Fibroblast of lung (primary cell): ENCODE measurements around the gene ZFAND2B. TPM values are rescaled to one million over a fixed set of nuclear protein-coding genes. Genes with fewer than 3 reads are reported as not detected.
A peak's percentile ranks its signal among the peaks of the same experiment; 100 is the strongest.

Experiments used
- DNase-seq, 2 donors: peaks; one replicate each; pipeline versions ENCODE4 v3.0.0 to v3.0.0-alpha.2; 2010; ENCODE audit warnings: low read depth in 2 of 2
- H2AFZ ChIP-seq: 2 replicates; pipeline ENCODE4 v1.5.1; 2012; ENCODE audit warnings: low read length, control low read depth, inconsistent platforms
- H3K27ac ChIP-seq: 2 replicates; pipeline ENCODE4 v1.5.1; 2011; ENCODE audit warnings: low read length, control low read depth; ENCODE audit not compliant: insufficient read depth
- H3K27me3 ChIP-seq: 2 replicates; pipeline ENCODE4 v1.5.1; 2011; ENCODE audit warnings: mild to moderate bottlenecking, low read length; ENCODE audit not compliant: control insufficient read depth, insufficient read depth
- H3K36me3 ChIP-seq: 2 replicates; pipeline ENCODE4 v1.5.1; 2011; ENCODE audit warnings: low read length; ENCODE audit not compliant: control insufficient read depth, insufficient read depth
- H3K4me1 ChIP-seq: 2 replicates; pipeline ENCODE4 v1.5.1; 2011; ENCODE audit warnings: low read length; ENCODE audit not compliant: control insufficient read depth, insufficient read depth; ENCODE audit errors: extremely low read depth
- H3K4me2 ChIP-seq: 2 replicates; pipeline ENCODE4 v1.5.1; 2011; ENCODE audit warnings: low read length, control low read depth; ENCODE audit not compliant: insufficient read depth; ENCODE audit errors: extremely low read depth
- H3K4me3 ChIP-seq, 4 experiments: fragments of 200-600 bp in 1 of 4; sonication (generic) in 1 of 4; replicated peaks in 1 of 4; 2 replicates each; pipeline ENCODE4 v1.5.1; 2011 to 2016; ENCODE audit warnings: low read length in 4 of 4, low read depth in 3 of 4, mild to moderate bottlenecking in 3 of 4, control low read depth in 2 of 4, inconsistent platforms in 1 of 4, mixed read lengths in 1 of 4; ENCODE audit not compliant: insufficient read depth in 1 of 4; ENCODE audit errors: control extremely low read depth in 1 of 4
- H3K79me2 ChIP-seq: 2 replicates; pipeline ENCODE4 v1.5.1; 2012; ENCODE audit warnings: mild to moderate bottlenecking, low read length, inconsistent platforms; ENCODE audit not compliant: control insufficient read depth, insufficient read depth
- H3K9ac ChIP-seq: 2 replicates; pipeline ENCODE4 v1.5.1; 2011; ENCODE audit warnings: mild to moderate bottlenecking, low read length, control low read depth; ENCODE audit not compliant: insufficient read depth
- H3K9me3 ChIP-seq: 2 replicates; pipeline ENCODE4 v1.5.1; 2012; ENCODE audit warnings: low read depth, low read length; ENCODE audit not compliant: control insufficient read depth, insufficient read depth
- H4K20me1 ChIP-seq: 2 replicates; pipeline ENCODE4 v1.5.1; 2011; ENCODE audit warnings: low read length; ENCODE audit not compliant: control insufficient read depth, insufficient read depth; ENCODE audit errors: extremely low read depth
- CTCF ChIP-seq, 2 donors: IDR thresholded peaks in 1 of 2; conservative IDR thresholded peaks in 1 of 2; 1 replicate in 1 of 2; 2 replicates in 1 of 2; pipeline ENCODE4 v1.5.1; 2011 to 2012; ENCODE audit warnings: low read length in 2 of 2, control low read depth in 1 of 2, inconsistent platforms in 1 of 2, low read depth in 1 of 2, mild to moderate bottlenecking in 1 of 2
- EZH2 ChIP-seq: IDR thresholded peaks from 2 replicates; pipeline ENCODE4 v1.5.1; 2012; ENCODE audit warnings: low read length, control low read depth, mild to moderate bottlenecking; ENCODE audit errors: missing control alignments
- polyA plus RNA-seq, 2 donors: library from polyadenylated mRNA; depleted of rRNA in 1 of 2; stranded (reverse) in 1 of 2; unstranded in 1 of 2; fragments of >200 nt; gene quantifications; 2 replicates each; pipeline ENCODE4 v1.2.1, GENCODE V29; 2011 to 2012; ENCODE audit warnings: missing spikeins in 1 of 2
- total RNA-seq: library from RNA; depleted of rRNA; stranded (reverse); fragments of >200 nt; gene quantifications from 2 replicates; pipeline ENCODE4 v1.2.1, GENCODE V29; 2014

Gene ZFAND2B
- total and polyA plus RNA-seq, 2 donors (not counting 1 experiment from before 2014, with no cell fraction given) = 26.8 to 40.0 TPM

GRCh38 chr2:219218217-219218731 is 11.7 kb downstream of the ZFAND2B start:
- no peaks in the 10 kb centered on the region for H3K27me3 ChIP-seq
- H3K36me3 ChIP-seq = peaks cover 23% of the 10 kb centered on the region
- no peaks in the 10 kb centered on the region for H4K20me1 ChIP-seq
- peak overlapping the region; percentile 74 for H3K9ac ChIP-seq
- peaks cover 13% of the 10 kb centered on the region for H3K4me1 ChIP-seq
- peak overlapping the region; percentile 74 for H3K4me2 ChIP-seq
- TF ChIP-seq CTCF (conservative IDR thresholded peaks at IDR 0.05 in 1 of 2, IDR thresholded peaks at IDR 0.05 in 1 of 2; ENCODE audit: low read depth in 1 of 2, low read length in 2 of 2) = no peak
- no peak for TF ChIP-seq EZH2
- H3K79me2 ChIP-seq = no peaks in the 10 kb centered on the region
- H2AFZ ChIP-seq = peak overlapping the region; percentile 9
- peak overlapping the region; percentile 87 for H3K27ac ChIP-seq
- peak overlapping the region; percentile 43 to 65 (median 53) for H3K4me3 ChIP-seq
- DNase-seq = peak; percentile 69 to 81
- H3K9me3 ChIP-seq = no peaks in the 10 kb centered on the region

- Histone ChIP-seq H3K9me3 (no peaks in the 10 kb centered on the region), H3K4me2 (peak within 1 kb of the TSS; percentile 74), H4K20me1 (no peaks in the 10 kb centered on the region), H2AFZ (peak within 1 kb of the TSS; percentile 9), H3K36me3 (peaks cover 22% of the 10 kb centered on the region), H3K4me1 (peaks cover 13% of the 10 kb centered on the region), H3K4me3 (peak within 1 kb of the TSS; percentile 43 to 65 (median 53)), H3K27ac (peak within 1 kb of the TSS; percentile 87), H3K79me2 (no peaks in the 10 kb centered on the region), H3K27me3 (no peaks in the 10 kb centered on the region), H3K9ac (peak within 1 kb of the TSS; percentile 74)
- TF ChIP-seq CTCF (conservative IDR thresholded peaks at IDR 0.05 in 1 of 2, IDR thresholded peaks at IDR 0.05 in 1 of 2; ENCODE audit: low read depth in 1 of 2, low read length in 2 of 2) (no peak), EZH2 (no peak)
- peak; percentile 90 to 94 for DNase-seq
Measured at GRCh38 chr2:219218732-219219701, 12.4 kb downstream of the ZFAND2B start, which contains the start of gene ABCB6. Gene ABCB6 (minus strand): TSS chr2:219218958. CDS start chr2:219218673, 285 bp downstream.

GRCh38 chr2:219219784-219220532 is 13.4 kb downstream of the ZFAND2B start:
- Histone ChIP-seq H3K4me1 (peaks cover 13% of the 10 kb centered on the region), H3K27ac (no peak overlapping the region), H4K20me1 (no peaks in the 10 kb centered on the region), H3K79me2 (no peaks in the 10 kb centered on the region), H3K27me3 (no peaks in the 10 kb centered on the region), H3K4me3 (no peak overlapping the region), H3K9ac (no peak overlapping the region), H2AFZ (no peak overlapping the region), H3K9me3 (no peaks in the 10 kb centered on the region), H3K36me3 (peaks cover 21% of the 10 kb centered on the region), H3K4me2 (no peak overlapping the region)
- no peak for DNase-seq
- TF ChIP-seq CTCF (conservative IDR thresholded peaks at IDR 0.05 in 1 of 2, IDR thresholded peaks at IDR 0.05 in 1 of 2; ENCODE audit: low read depth in 1 of 2, low read length in 2 of 2) (no peak), EZH2 (no peak)
